Measurements from ENCODE around the gene CABLES2. TPM values are rescaled to one million over a fixed set of nuclear protein-coding genes. Genes with fewer than 3 reads are reported as not detected.

Gene CABLES2
- total RNA-seq, 4 donors from 2014 or later = 1.1 to 2.4 (median 1.7) TPM

DNA sequence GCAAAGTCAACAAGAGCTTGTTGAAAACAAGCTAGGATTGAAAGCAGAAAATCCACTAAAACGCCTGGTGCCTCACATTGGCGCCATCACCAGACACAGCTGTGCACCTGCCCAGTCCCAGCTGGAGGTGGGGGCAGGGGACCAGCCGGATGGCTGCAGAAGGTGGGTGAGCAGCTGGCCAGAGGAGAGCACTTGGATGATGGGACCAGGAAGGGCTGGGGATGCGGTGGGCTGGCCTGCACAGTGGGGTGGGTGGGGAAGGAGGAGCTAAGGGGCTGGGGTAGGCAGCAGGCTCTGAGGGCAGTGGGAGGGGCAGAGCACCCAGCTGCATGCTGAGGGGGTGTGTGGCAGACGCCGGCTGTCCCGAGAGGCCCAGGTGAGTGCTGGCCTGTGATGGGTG is 7.1 kb downstream of the CABLES2 start:
- TF ChIP-seq, protein P1, sequence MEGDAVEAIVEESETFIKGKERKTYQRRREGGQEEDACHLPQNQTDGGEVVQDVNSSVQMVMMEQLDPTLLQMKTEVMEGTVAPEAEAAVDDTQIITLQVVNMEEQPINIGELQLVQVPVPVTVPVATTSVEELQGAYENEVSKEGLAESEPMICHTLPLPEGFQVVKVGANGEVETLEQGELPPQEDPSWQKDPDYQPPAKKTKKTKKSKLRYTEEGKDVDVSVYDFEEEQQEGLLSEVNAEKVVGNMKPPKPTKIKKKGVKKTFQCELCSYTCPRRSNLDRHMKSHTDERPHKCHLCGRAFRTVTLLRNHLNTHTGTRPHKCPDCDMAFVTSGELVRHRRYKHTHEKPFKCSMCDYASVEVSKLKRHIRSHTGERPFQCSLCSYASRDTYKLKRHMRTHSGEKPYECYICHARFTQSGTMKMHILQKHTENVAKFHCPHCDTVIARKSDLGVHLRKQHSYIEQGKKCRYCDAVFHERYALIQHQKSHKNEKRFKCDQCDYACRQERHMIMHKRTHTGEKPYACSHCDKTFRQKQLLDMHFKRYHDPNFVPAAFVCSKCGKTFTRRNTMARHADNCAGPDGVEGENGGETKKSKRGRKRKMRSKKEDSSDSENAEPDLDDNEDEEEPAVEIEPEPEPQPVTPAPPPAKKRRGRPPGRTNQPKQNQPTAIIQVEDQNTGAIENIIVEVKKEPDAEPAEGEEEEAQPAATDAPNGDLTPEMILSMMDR (IDR thresholded peaks at IDR 0.05; ENCODE audit: low read depth) = no peak

- TF ChIP-seq, protein P1 (IDR thresholded peaks at IDR 0.05; ENCODE audit: low read depth) = no peak
Observed at GRCh38 chr20:62398120-62398821, 8.8 kb downstream of the CABLES2 start.

GRCh38 chr20:62396367-62397239 is 10.5 kb downstream of the CABLES2 start:
- TF ChIP-seq, protein P1 (IDR thresholded peaks at IDR 0.05; ENCODE audit: low read depth) = no peak

- TF ChIP-seq, protein P1 (IDR thresholded peaks at IDR 0.05; ENCODE audit: low read depth) = no peak
Observed at GRCh38 chr20:62395311-62396242, 11.5 kb downstream of the CABLES2 start.

GRCh38 chr20:62394248-62395245 is 12.5 kb downstream of the CABLES2 start:
- TF ChIP-seq, protein P1 (IDR thresholded peaks at IDR 0.05; ENCODE audit: low read depth) = no peak

- TF ChIP-seq, protein P1 (IDR thresholded peaks at IDR 0.05; ENCODE audit: low read depth) = no peak
Observed at GRCh38 chr20:62393830-62394229, 13.3 kb downstream of the CABLES2 start.

Measured in subcutaneous adipose tissue (tissue), 4 donors.